ENCODE measurements around the gene POLR1B.
"Not testable (repeated sequence)": the region's sequence is repeated elsewhere in the genome, so short reads cannot be mapped to it uniquely, and the experiment has no call there.

POLR1B gene

GRCh38 chr2:112541315-112542122 is 746 bp upstream of the POLR1B start:
- DNase-seq, result peak; percentile 74

GRCh38 chr2:112542984-112543661 is 858 bp downstream of the POLR1B start:
- peak; percentile 21 for DNase-seq

GRCh38 chr2:112547333-112547732 is 5.1 kb downstream of the POLR1B start:
- no peak for DNase-seq

- DNase-seq, result no peak
Measured at GRCh38 chr2:112548980-112549379, 6.7 kb downstream of the POLR1B start.

- no peak for DNase-seq
Measured at GRCh38 chr2:112566104-112566503, 23.8 kb downstream of the POLR1B start.

- not testable (repeated sequence) for DNase-seq
Measured at GRCh38 chr2:112566508-112566907, 24.2 kb downstream of the POLR1B start.

GRCh38 chr2:112572005-112572404 is 29.7 kb downstream of the POLR1B start:
- no peak for DNase-seq

- no peak for DNase-seq
Measured at GRCh38 chr2:112577756-112578155, 35.5 kb downstream of the POLR1B start.

GRCh38 chr2:112579241-112579640 is 37.0 kb downstream of the POLR1B start:
- DNase-seq, result no peak

GRCh38 chr2:112580084-112580483 is 37.8 kb downstream of the POLR1B start:
- no peak for DNase-seq

GRCh38 chr2:112582314-112582746 is 40.1 kb downstream of the POLR1B start:
- peak; percentile 16 for DNase-seq

- DNase-seq, result no peak
Measured at GRCh38 chr2:112583497-112584133, 41.4 kb downstream of the POLR1B start.

GRCh38 chr2:112584134-112584890 is 42.0 kb downstream of the POLR1B start, which contains the start of gene CHCHD5:
Gene CHCHD5 (plus strand): TSS chr2:112584609. CDS start chr2:112584648, 39 bp downstream.
- peak; percentile 93 for DNase-seq

- DNase-seq, result no peak
Measured at GRCh38 chr2:112584891-112585250, 42.6 kb downstream of the POLR1B start.

GRCh38 chr2:112585400-112585799 is 43.1 kb downstream of the POLR1B start:
- DNase-seq, result no peak

- DNase-seq, result no peak
Measured at GRCh38 chr2:112585873-112586464, 43.7 kb downstream of the POLR1B start.

- DNase-seq, result no peak
Measured at GRCh38 chr2:112588611-112589045, 46.4 kb downstream of the POLR1B start.

GRCh38 chr2:112591413-112591812 is 49.1 kb downstream of the POLR1B start:
- no peak for DNase-seq

- no peak for DNase-seq
Measured at GRCh38 chr2:112593736-112594135, 51.5 kb downstream of the POLR1B start.

- no peak for DNase-seq
Measured at GRCh38 chr2:112597537-112598322, 55.5 kb downstream of the POLR1B start.

GRCh38 chr2:112600634-112601033 is 58.4 kb downstream of the POLR1B start:
- no peak for DNase-seq

- DNase-seq, result no peak
Measured at GRCh38 chr2:112601754-112602153, 59.5 kb downstream of the POLR1B start.
